SU-DHL-6 (cell line): ENCODE measurements around the gene INO80C.

ENCODE experiments used
- CTCF ChIP-seq: fragments of 200-600 bp; sonication (generic); IDR thresholded peaks from one replicate; pipeline ENCODE4 v1.5.1; 2017; ENCODE audit warnings: antibody characterized with exemption, mild to moderate bottlenecking, low read length, moderate library complexity; ENCODE audit not compliant: insufficient read depth, poor library complexity, severe bottlenecking
- EZH2phosphoT487 ChIP-seq: fragments of 200-600 bp; sonication (generic), shearing (Covaris generic); conservative IDR thresholded peaks from 2 replicates; pipeline ENCODE4 v1.6.1; 2018; ENCODE audit warnings: mild to moderate bottlenecking, antibody characterized with exemption, low read length, moderate library complexity, mixed read lengths

GRCh38 chr18:35507623-35508022, 9.9 kb upstream of the INO80C start:
- TF ChIP-seq CTCF (no peak), EZH2phosphoT487 (no peak)
